ENCODE measurements around the gene RTP2.

DNA sequence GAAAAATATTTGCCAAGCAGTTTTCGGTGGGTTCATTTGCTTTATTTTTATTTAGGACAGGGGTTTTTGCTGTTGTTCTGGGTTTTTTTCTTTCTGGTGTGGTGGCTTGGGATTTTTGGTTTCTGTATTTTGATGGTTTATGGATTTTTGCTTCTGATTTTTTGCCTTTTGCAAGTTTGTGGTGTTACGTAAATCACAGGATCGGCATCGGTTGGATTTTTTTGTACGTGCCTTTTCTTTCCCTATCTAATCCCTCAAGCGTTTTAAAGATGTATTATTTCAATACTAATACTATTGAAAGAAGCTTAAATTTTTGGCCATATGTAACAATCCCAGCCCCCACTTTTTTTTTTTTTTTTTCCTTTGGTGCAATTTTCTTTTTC, 43.7 kb upstream of the RTP2 start:
- no peak for TF ChIP-seq ZSCAN16 (tag by site-specific recombination; IDR thresholded peaks at IDR 0.05)
- no peak for TF ChIP-seq ZNF677 (tag by site-specific recombination; IDR thresholded peaks at IDR 0.05)
- TF ChIP-seq ZNF501 (tag by site-specific recombination; IDR thresholded peaks at IDR 0.05): no peak
- no peak for TF ChIP-seq ZNF114 (tag by site-specific recombination; IDR thresholded peaks at IDR 0.05)
- no peak for TF ChIP-seq CTCF (tag by site-specific recombination; IDR thresholded peaks at IDR 0.05)
- no peak for TF ChIP-seq HOXD13 (CRISPR knock-in tag; IDR thresholded peaks at IDR 0.05; ENCODE audit: borderline replicate concordance)
